ENCODE results near the gene RABEP1. TPM values are rescaled to one million over a fixed set of nuclear protein-coding genes. Genes with fewer than 3 reads are reported as not detected.
"Not testable (repeated sequence)": the region's sequence is repeated elsewhere in the genome, so short reads cannot be mapped to it uniquely, and the experiment has no call there.

Gene RABEP1
- total RNA-seq, 1 experiment from 2014 or later, result 24.4 TPM

DNA sequence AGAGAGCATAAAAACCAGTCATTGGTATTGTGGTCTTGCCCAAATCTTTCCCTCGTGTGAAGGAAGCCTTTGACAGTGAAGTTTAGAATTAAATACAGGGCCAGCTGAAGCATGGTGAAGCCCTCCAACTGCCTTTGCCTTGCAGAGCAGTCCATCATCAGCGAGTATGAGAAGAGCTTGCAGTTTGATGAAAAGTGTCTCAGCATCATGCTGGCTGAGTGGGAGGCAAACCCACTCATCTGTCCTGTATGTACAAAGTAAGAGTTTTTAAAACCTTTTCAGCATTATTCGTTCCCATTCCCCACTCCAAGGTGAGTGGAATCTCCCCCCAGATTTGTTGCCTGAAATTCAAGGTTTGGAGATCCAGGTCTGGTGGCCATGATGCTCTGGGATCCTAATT is 143.7 kb downstream of the RABEP1 start:
- intact Hi-C loops (cut with micrococcal nuclease), result no loop called here
- no peak for TF ChIP-seq EZH2 (IDR thresholded peaks at IDR 0.05; ENCODE audit: low read length, unreplicated experiment)
- TF ChIP-seq EZH2phosphoT487 (IDR thresholded peaks at IDR 0.05; ENCODE audit: borderline replicate concordance, low read length), result no peak
- TF ChIP-seq, protein P1, sequence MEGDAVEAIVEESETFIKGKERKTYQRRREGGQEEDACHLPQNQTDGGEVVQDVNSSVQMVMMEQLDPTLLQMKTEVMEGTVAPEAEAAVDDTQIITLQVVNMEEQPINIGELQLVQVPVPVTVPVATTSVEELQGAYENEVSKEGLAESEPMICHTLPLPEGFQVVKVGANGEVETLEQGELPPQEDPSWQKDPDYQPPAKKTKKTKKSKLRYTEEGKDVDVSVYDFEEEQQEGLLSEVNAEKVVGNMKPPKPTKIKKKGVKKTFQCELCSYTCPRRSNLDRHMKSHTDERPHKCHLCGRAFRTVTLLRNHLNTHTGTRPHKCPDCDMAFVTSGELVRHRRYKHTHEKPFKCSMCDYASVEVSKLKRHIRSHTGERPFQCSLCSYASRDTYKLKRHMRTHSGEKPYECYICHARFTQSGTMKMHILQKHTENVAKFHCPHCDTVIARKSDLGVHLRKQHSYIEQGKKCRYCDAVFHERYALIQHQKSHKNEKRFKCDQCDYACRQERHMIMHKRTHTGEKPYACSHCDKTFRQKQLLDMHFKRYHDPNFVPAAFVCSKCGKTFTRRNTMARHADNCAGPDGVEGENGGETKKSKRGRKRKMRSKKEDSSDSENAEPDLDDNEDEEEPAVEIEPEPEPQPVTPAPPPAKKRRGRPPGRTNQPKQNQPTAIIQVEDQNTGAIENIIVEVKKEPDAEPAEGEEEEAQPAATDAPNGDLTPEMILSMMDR (conservative IDR thresholded peaks at IDR 0.05; ENCODE audit: low read depth, low read length), result no peak
- no peak overlapping the region for H3K4me2 ChIP-seq (ENCODE audit: low read length)
- H3F3A ChIP-seq (ENCODE audit: low read length, unreplicated experiment), result no peaks in the 10 kb centered on the region
- H3K4me1 ChIP-seq (ENCODE audit: insufficient read depth, low read length), result peaks cover 18% of the 10 kb centered on the region
- no peaks in the 10 kb centered on the region for H3K9me3 ChIP-seq (ENCODE audit: low read length)
- H3K9ac ChIP-seq (ENCODE audit: low read length), result no peak overlapping the region
- H4K20me1 ChIP-seq (ENCODE audit: low read length), result no peaks in the 10 kb centered on the region
- no peaks in the 10 kb centered on the region for H3K27me3 ChIP-seq (ENCODE audit: low read length)
- DNase-seq (no peak), ATAC-seq (no peak)
- peaks cover 16% of the 10 kb centered on the region for H3K79me2 ChIP-seq (ENCODE audit: low read length)
- CTCF ChIA-PET, result no interaction called here
- peaks cover 23% of the 10 kb centered on the region for H3K36me3 ChIP-seq (ENCODE audit: low read depth, low read length)
- no TSS peak for BruUV-seq (replicated peaks)
- H3K9me2 ChIP-seq (replicated peaks; ENCODE audit: low read length), result no peaks in the 10 kb centered on the region
- no peak overlapping the region for H2AFZ ChIP-seq (ENCODE audit: low read length)
- POLR2A ChIA-PET (ENCODE audit: unreplicated experiment), result no interaction called here
- H3K27ac ChIP-seq (ENCODE audit: low read length), result no peak overlapping the region
- H3K4me3 ChIP-seq (ENCODE audit: low read length), result no peak overlapping the region

- no peaks in the 10 kb centered on the region for H3K9me3 ChIP-seq (ENCODE audit: low read length)
- H3K4me1 ChIP-seq (ENCODE audit: insufficient read depth, low read length), result no peaks in the 10 kb centered on the region
- no peak overlapping the region for H3K9ac ChIP-seq (ENCODE audit: low read length)
- H3K27ac ChIP-seq (ENCODE audit: low read length), result no peak overlapping the region
- no peak overlapping the region for H3K4me3 ChIP-seq (ENCODE audit: low read length)
- H3K27me3 ChIP-seq (ENCODE audit: low read length), result no peaks in the 10 kb centered on the region
- no peaks in the 10 kb centered on the region for H4K20me1 ChIP-seq (ENCODE audit: low read length)
- no peak overlapping the region for H2AFZ ChIP-seq (ENCODE audit: low read length)
- ATAC-seq, result peak; percentile 48; the same call in 1 of the 2 replicates
- peaks cover 42% of the 10 kb centered on the region for H3K36me3 ChIP-seq (ENCODE audit: low read depth, low read length)
- no peak overlapping the region for H3K4me2 ChIP-seq (ENCODE audit: low read length)
- H3K79me2 ChIP-seq (ENCODE audit: low read length), result no peaks in the 10 kb centered on the region
- intact Hi-C loops (cut with micrococcal nuclease), result no loop called here
- no peak for DNase-seq
- BruUV-seq (replicated peaks), result no TSS peak
- peaks cover 4% of the 10 kb centered on the region for H3F3A ChIP-seq (ENCODE audit: low read length, unreplicated experiment)
- H3K9me2 ChIP-seq (replicated peaks; ENCODE audit: low read length), result no peaks in the 10 kb centered on the region
- TF ChIP-seq, protein P1 (conservative IDR thresholded peaks at IDR 0.05; ENCODE audit: low read depth, low read length), result no peak
- TF ChIP-seq EZH2phosphoT487 (IDR thresholded peaks at IDR 0.05; ENCODE audit: borderline replicate concordance, low read length) (no peak), EZH2 (IDR thresholded peaks at IDR 0.05; ENCODE audit: low read length, unreplicated experiment) (no peak)
- POLR2A ChIA-PET (ENCODE audit: unreplicated experiment), result no interaction called here
- CTCF ChIA-PET, result no interaction called here
Observed at GRCh38 chr17:5429191-5429887, 147.3 kb downstream of the RABEP1 start.

- POLR2A ChIA-PET (ENCODE audit: unreplicated experiment), result interaction anchor here (0.7 kb wide), 1 partner anchor 1722 kb away, joined by 23 read pairs; no protein-coding TSS in a partner anchor
- peaks cover 4% of the 10 kb centered on the region for H3F3A ChIP-seq (ENCODE audit: low read length, unreplicated experiment)
- no peak overlapping the region for H3K4me3 ChIP-seq (ENCODE audit: low read length)
- H3K4me1 ChIP-seq (ENCODE audit: insufficient read depth, low read length), result no peaks in the 10 kb centered on the region
- DNase-seq (no peak), ATAC-seq (no peak)
- H2AFZ ChIP-seq (ENCODE audit: low read length), result no peak overlapping the region
- CTCF ChIA-PET, result interaction anchor here (0.7 kb wide), 1 partner anchor 1087 kb away, joined by 14 read pairs; no protein-coding TSS in a partner anchor
- H4K20me1 ChIP-seq (ENCODE audit: low read length), result peaks cover 5% of the 10 kb centered on the region; the same call in 1 of the 2 replicates
- no peaks in the 10 kb centered on the region for H3K9me2 ChIP-seq (replicated peaks; ENCODE audit: low read length)
- H3K4me2 ChIP-seq (ENCODE audit: low read length), result no peak overlapping the region
- BruUV-seq (replicated peaks), result no TSS peak
- H3K79me2 ChIP-seq (ENCODE audit: low read length), result peaks cover 9% of the 10 kb centered on the region
- TF ChIP-seq, protein P1 (conservative IDR thresholded peaks at IDR 0.05; ENCODE audit: low read depth, low read length), result no peak
- TF ChIP-seq EZH2phosphoT487 (IDR thresholded peaks at IDR 0.05; ENCODE audit: borderline replicate concordance, low read length) (no peak), EZH2 (IDR thresholded peaks at IDR 0.05; ENCODE audit: low read length, unreplicated experiment) (no peak)
- no peaks in the 10 kb centered on the region for H3K27me3 ChIP-seq (ENCODE audit: low read length)
- intact Hi-C loops (cut with micrococcal nuclease), result no loop called here
- peaks cover 44% of the 10 kb centered on the region for H3K36me3 ChIP-seq (ENCODE audit: low read depth, low read length)
- no peak overlapping the region for H3K27ac ChIP-seq (ENCODE audit: low read length)
- no peaks in the 10 kb centered on the region for H3K9me3 ChIP-seq (ENCODE audit: low read length)
- no peak overlapping the region for H3K9ac ChIP-seq (ENCODE audit: low read length)
Observed at GRCh38 chr17:5430413-5430999, 148.4 kb downstream of the RABEP1 start.

DNA sequence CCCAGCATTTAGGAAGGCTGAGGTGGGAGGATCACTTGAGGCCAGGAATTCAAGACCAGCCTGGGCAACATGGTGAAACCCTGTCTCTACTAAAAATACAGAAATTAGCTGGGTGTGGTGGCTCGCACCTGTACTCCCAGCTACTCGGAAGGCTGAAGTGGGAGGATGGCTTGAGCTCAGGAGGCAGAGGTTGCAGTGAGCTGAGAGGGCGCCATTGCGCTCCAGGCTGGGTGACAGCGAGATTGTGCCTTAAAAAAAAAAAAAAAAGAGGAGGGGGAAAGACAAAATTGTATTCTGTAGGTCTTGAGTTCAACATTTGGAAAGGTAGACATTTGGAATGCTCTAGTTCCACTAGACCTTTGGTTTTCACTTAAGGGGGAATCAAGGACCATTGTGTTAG is 149.2 kb downstream of the RABEP1 start:
- H3K9ac ChIP-seq (ENCODE audit: low read length); H2AFZ ChIP-seq (ENCODE audit: low read length); DNase-seq; H3K9me3 ChIP-seq (ENCODE audit: low read length); intact Hi-C loops (cut with micrococcal nuclease); BruUV-seq (replicated peaks); H3K4me3 ChIP-seq (ENCODE audit: low read length); H3K9me2 ChIP-seq (replicated peaks; ENCODE audit: low read length); H3K4me1 ChIP-seq (ENCODE audit: insufficient read depth, low read length); H3K27ac ChIP-seq (ENCODE audit: low read length); H3K27me3 ChIP-seq (ENCODE audit: low read length); ATAC-seq; H4K20me1 ChIP-seq (ENCODE audit: low read length); H3F3A ChIP-seq (ENCODE audit: low read length, unreplicated experiment); H3K4me2 ChIP-seq (ENCODE audit: low read length): not testable (repeated sequence)
- Histone ChIP-seq H3K79me2 (ENCODE audit: low read length) (peaks cover 15% of the 10 kb centered on the region), H3K36me3 (ENCODE audit: low read depth, low read length) (peaks cover 37% of the 10 kb centered on the region)
- POLR2A ChIA-PET (ENCODE audit: unreplicated experiment), result interaction anchor here (0.7 kb wide), 1 partner anchor 1721 kb away, joined by 23 read pairs; no protein-coding TSS in a partner anchor
- CTCF ChIA-PET, result interaction anchor here (0.7 kb wide), 1 partner anchor 1087 kb away, joined by 14 read pairs; no protein-coding TSS in a partner anchor
